Prostate gland (tissue), 2 donors: ENCODE data around the gene CTNNA3. TPM values are rescaled to one million over a fixed set of nuclear protein-coding genes. Genes with fewer than 3 reads are reported as not detected.

Source experiments
- DNase-seq: peaks from one replicate; pipeline ENCODE4 v3.0.0-alpha.2; 2019; ENCODE audit warnings: low spot score
- H3K27ac ChIP-seq, 2 donors: fragments of 200-600 bp; sonication (generic); 2 replicates each; pipeline ENCODE4 v1.5.1; 2017 to 2019
- H3K27me3 ChIP-seq: fragments of 200-600 bp; sonication (generic); replicated peaks from 2 replicates; pipeline ENCODE4 v1.5.1; 2019; ENCODE audit not compliant: insufficient read depth
- H3K36me3 ChIP-seq, 2 donors: fragments of 200-600 bp; sonication (generic); 1 replicate in 1 of 2; 2 replicates in 1 of 2; pipeline versions ENCODE4 v1.5.1 to v1.8.1; 2017 to 2019
- H3K4me1 ChIP-seq: fragments of 200-600 bp; sonication (generic); replicated peaks from 2 replicates; pipeline ENCODE4 v1.5.1; 2019
- H3K4me3 ChIP-seq, 2 donors: fragments of 200-600 bp; sonication (generic); 2 replicates each; pipeline ENCODE4 v1.5.1; 2017 to 2019
- H3K9me3 ChIP-seq: fragments of 200-600 bp; sonication (generic); 2 replicates; pipeline ENCODE4 v1.5.1; 2017
- CTCF ChIP-seq, 4 experiments: fragments of 200-600 bp in 2 of 4; fragments of 450-650 bp in 2 of 4; sonication (generic) in 2 of 4; IDR thresholded peaks; 1 replicate in 3 of 4; 2 replicates in 1 of 4; pipeline ENCODE4 v1.5.1; 2016 to 2019; ENCODE audit warnings: antibody characterized with exemption in 4 of 4, mild to moderate bottlenecking in 2 of 4, moderate library complexity in 2 of 4
- POLR2A ChIP-seq: fragments of 450-650 bp; IDR thresholded peaks from one replicate; pipeline ENCODE4 v1.6.1; 2016; ENCODE audit warnings: antibody characterized with exemption, mild to moderate bottlenecking
- POLR2AphosphoS5 ChIP-seq: sonication (generic); formaldehyde crosslinking; IDR thresholded peaks from one replicate; pipeline ENCODE4 v1.6.1; 2017; ENCODE audit warnings: antibody characterized with exemption
- WGBS: methylation state at CpG from one replicate; pipeline ENCODE4 v1.1.5; 2018; 5-methylcytosine and 5-hydroxymethylcytosine counted together
- intact Hi-C: fragments of 100-400 bp; cut with DNase I; formaldehyde crosslinking; loops from one replicate; pipeline ENCODE4 v1.14.2; 2022
- total RNA-seq, 2 donors: library from RNA; depleted of rRNA; stranded (reverse); fragments of >200 nt; gene quantifications; one replicate each; pipeline ENCODE4 v1.1.0, GENCODE V29; 2016

CTNNA3 gene
- total RNA-seq, 2 donors from 2014 or later: 0.27 to 7.2 TPM

GRCh38 chr10:66148312-66148711, 1547.7 kb downstream of the CTNNA3 start:
- Histone ChIP-seq H3K4me3 (no peak overlapping the region), H3K4me1 (no peaks in the 10 kb centered on the region), H3K27me3 (no peaks in the 10 kb centered on the region), H3K27ac (no peak overlapping the region), H3K36me3 (no peaks in the 10 kb centered on the region), H3K9me3 (no peaks in the 10 kb centered on the region)
- no peak for DNase-seq
- 68% methylated on average over 3 of the region's 3 CpGs for WGBS
- intact Hi-C loops: no loop called here
- TF ChIP-seq CTCF (IDR thresholded peaks at IDR 0.05) (no peak), POLR2AphosphoS5 (no peak)

- Histone ChIP-seq H3K4me1 (no peaks in the 10 kb centered on the region), H3K36me3 (no peaks in the 10 kb centered on the region), H3K9me3 (no peaks in the 10 kb centered on the region), H3K27ac (no peak overlapping the region), H3K4me3 (no peak overlapping the region), H3K27me3 (no peaks in the 10 kb centered on the region)
- intact Hi-C loops: no loop called here
- no peak for TF ChIP-seq POLR2AphosphoS5
- TF ChIP-seq POLR2A: no peak
- TF ChIP-seq CTCF (IDR thresholded peaks at IDR 0.05): no peak
- no peak for DNase-seq
- 66% methylated on average over 2 of the region's 2 CpGs for WGBS
These were observed 1552.0 kb downstream of the CTNNA3 start for GRCh38 chr10:66144016-66144415.

GRCh38 chr10:66102756-66103155, 1593.2 kb downstream of the CTNNA3 start:
- intact Hi-C loops: no loop called here
- Histone ChIP-seq H3K27ac (no peak overlapping the region), H3K4me1 (no peaks in the 10 kb centered on the region), H3K27me3 (no peaks in the 10 kb centered on the region), H3K36me3 (no peaks in the 10 kb centered on the region), H3K9me3 (no peaks in the 10 kb centered on the region), H3K4me3 (no peak overlapping the region)
- DNase-seq: no peak
- TF ChIP-seq CTCF (IDR thresholded peaks at IDR 0.05) (no peak), POLR2A (no peak), POLR2AphosphoS5 (no peak)
- WGBS: 40% methylated on average over 3 of the region's 3 CpGs

- no peaks in the 10 kb centered on the region for H3K36me3 ChIP-seq
- H3K27ac ChIP-seq: no peak overlapping the region
- H3K27me3 ChIP-seq: no peaks in the 10 kb centered on the region
- TF ChIP-seq POLR2A (no peak), POLR2AphosphoS5 (no peak), CTCF (IDR thresholded peaks at IDR 0.05) (no peak)
- H3K9me3 ChIP-seq: no peaks in the 10 kb centered on the region
- H3K4me1 ChIP-seq: no peaks in the 10 kb centered on the region
- WGBS: 66% methylated on average over 6 of the region's 6 CpGs
- DNase-seq: no peak
- H3K4me3 ChIP-seq: no peak overlapping the region
- intact Hi-C loops: no loop called here
These were observed 1597.2 kb downstream of the CTNNA3 start for GRCh38 chr10:66098595-66099480.

GRCh38 chr10:66095610-66096009, 1600.4 kb downstream of the CTNNA3 start:
- H3K4me1 ChIP-seq: no peaks in the 10 kb centered on the region
- no peaks in the 10 kb centered on the region for H3K27me3 ChIP-seq
- no peak for DNase-seq
- H3K4me3 ChIP-seq: no peak overlapping the region
- 83% methylated on average over 2 of the region's 2 CpGs for WGBS
- H3K9me3 ChIP-seq: no peaks in the 10 kb centered on the region
- TF ChIP-seq CTCF (IDR thresholded peaks at IDR 0.05): no peak
- TF ChIP-seq POLR2A: no peak
- no peak for TF ChIP-seq POLR2AphosphoS5
- intact Hi-C loops: no loop called here
- no peaks in the 10 kb centered on the region for H3K36me3 ChIP-seq
- H3K27ac ChIP-seq: no peak overlapping the region
